ENCODE results near the gene ZNF18. TPM values are rescaled to one million over a fixed set of nuclear protein-coding genes. Genes with fewer than 3 reads are reported as not detected.

The ZNF18 gene, protein sequence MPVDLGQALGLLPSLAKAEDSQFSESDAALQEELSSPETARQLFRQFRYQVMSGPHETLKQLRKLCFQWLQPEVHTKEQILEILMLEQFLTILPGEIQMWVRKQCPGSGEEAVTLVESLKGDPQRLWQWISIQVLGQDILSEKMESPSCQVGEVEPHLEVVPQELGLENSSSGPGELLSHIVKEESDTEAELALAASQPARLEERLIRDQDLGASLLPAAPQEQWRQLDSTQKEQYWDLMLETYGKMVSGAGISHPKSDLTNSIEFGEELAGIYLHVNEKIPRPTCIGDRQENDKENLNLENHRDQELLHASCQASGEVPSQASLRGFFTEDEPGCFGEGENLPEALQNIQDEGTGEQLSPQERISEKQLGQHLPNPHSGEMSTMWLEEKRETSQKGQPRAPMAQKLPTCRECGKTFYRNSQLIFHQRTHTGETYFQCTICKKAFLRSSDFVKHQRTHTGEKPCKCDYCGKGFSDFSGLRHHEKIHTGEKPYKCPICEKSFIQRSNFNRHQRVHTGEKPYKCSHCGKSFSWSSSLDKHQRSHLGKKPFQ
- 19.0 TPM for total RNA-seq

DNA sequence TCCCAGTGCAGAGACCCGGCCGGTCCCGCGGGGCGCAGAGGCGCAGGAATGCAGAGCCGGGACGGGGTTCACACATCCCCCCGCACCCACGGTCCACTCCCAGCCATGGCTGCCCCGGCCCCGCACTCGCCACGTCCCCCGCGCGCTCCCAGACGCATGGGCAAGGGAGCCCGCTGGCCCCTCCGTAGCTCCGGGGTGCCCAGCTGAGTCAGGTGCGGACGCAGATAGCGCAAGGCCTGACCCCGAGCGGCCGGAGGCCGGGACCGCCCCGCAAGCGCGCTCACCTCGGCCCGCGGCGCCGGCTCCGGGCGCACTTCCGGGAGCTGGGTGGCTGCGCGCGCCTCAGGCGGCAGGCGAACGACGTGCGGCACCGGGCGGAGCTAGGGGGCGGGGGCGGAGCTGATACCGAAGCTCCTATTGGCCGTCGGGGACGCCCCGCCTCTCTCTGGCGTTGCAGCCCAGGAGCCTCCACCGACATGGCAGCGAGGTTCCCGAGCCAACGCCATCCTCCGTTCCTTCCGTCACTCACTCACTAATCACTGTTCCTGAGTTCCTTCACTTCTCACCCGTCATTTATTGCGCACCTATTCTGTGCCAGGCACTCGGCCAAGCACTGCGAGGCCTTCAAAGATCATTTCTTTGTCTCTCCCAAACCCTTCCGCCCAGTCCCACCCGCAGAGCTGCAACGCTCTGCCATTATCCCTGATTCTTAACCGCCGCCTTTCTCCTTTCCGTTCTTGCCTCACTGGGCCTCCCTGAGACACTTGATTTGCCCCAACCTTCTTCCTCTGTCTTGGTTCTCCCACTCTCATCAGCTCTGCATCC, at the start of gene ZNF18:
ZNF18 (minus strand) TSS at position 329 of the 825 bp plus-strand sequence. CDS start 4,646 bp downstream, outside the sequence.
- DNase-seq, result peak; percentile 89

- no peak for DNase-seq
Measured at GRCh38 chr17:12046786-12047185, 49.5 kb upstream of the ZNF18 start.

GRCh38 chr17:12043702-12044101, 46.4 kb upstream of the ZNF18 start:
- no peak for DNase-seq

DNA sequence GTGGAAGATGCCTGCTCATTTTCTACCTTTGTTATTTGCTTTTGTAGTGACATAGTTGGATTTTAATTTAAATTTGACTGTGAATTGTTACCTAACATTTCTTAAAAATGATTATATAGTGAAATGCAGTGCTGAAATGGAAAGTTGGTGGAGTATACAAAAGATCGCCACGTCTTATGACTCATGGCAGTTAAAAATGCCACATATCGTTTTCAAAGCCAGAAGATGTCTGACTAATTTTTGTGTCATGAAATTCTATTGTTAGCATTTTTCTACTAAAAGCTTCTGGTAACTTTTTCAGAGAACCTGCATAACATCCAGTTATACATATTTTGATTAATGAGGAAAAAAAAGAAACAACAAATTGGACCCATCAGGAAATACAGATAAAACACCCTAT, 44.0 kb upstream of the ZNF18 start:
- DNase-seq, result no peak

DNA sequence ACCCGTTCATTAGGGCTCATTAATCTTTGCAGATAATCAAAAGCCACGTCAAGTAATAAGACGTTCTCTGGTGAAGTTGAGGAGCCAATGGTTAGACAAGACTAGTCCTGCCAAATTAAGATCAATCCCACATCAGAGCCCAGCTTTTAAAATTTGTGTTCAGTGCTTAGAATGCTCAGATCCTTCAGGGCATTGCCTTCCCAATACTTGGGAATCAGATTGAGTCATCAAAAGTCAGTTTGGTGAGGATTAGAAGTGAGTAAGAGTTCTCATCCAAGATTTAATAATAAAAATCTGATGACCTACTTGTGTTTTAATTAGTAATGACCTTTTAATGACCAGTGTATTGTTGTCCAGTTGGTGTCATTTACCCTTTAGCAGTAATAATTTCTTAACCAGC, 43.2 kb upstream of the ZNF18 start:
- DNase-seq, result no peak

DNA sequence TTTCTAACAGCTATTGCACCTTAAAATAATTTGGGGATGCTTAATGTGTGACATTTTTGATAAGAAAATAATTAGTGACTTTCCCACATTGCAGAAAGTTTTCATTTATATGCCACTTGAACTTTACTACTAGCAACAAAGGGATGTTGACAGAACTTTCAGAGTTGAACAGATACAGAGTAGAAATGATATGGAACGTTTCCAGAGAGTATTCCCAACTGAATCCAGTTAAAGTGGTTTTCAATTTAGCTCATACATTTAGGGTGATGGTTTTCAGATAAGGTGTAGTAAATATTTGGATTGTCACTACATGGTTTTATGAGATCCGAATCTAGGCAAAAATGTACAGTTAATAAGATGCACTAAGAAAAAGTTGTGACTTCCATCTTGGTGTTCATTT, 40.7 kb upstream of the ZNF18 start:
- DNase-seq, result no peak

DNA sequence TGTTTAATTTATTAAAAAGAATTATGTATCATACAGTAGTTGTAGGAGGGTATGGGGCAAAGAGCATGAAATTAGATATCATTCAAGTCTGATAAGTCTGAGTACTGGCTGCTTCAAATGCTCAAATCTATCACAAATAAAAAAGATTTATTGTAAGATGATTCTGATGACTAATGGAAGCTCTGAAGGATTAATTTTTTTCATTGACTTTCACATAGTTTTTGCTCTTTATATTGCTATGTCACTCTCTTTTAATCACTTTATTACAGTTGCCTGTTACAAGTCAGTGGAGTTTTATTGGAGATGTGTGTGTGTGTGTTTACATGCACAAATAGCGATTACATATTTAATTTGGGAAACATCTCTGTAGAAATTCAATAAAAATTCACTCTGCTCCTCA, 38.4 kb upstream of the ZNF18 start:
- no peak for DNase-seq

GRCh38 chr17:12034538-12034937, 37.3 kb upstream of the ZNF18 start:
- no peak for DNase-seq

DNA sequence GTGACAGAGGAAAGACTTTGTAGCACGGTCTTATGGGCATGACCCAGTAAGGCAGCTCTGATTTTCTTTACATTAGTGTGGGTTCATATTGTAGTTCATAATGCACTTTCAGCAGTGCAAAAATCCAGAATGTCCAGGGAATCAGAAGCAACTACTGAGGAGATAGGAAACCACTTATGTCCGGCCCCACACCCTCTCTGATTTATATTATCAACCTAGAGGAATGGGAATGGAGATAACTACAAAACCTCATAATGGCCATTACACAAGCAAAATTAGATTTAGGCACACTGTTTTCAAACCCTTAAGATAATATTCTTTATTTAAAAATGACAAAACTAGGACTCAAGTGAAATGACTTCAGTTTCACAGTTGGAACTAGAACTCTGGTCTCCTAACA, 31.3 kb upstream of the ZNF18 start:
- no peak for DNase-seq

DNA sequence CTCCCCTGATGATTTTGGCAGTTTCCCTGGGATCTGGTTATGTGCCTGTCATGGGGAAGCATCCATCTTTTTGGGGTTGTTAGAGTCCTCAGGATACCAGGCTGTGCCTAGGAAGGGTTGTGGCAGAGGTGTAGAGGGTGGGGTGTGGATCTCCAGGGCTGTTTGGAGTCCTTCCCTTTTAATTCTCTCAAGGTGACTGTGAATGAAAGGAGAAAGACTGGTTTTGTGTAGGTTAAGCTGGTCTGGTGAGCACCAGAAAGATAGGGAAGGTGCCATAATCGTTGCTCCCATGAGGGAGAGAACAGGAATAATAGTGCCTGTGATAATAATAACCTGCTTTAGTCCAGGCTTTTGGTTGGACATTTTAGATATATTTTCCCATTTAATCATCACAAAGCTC, 30.4 kb upstream of the ZNF18 start:
- no peak for DNase-seq

DNA sequence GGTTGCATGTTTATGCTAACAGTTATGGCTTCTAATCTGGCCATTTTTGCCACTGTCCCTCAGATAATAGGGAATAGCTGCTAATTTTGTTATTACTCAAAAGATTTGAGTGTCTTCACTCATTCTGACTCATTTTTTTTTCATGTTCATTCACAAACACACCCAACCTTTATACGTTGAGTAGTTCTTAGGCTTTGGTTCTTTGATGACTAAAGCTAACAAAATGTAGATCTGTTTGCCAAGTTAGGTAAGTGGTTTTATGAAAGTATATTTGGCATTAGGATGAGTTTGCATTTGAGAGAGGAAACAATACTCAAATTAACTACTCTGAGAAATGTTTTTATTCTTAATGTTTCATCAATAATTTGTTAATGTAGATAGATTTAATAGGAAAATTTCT, 27.1 kb upstream of the ZNF18 start:
- DNase-seq, result no peak

GRCh38 chr17:12022310-12022709, 25.0 kb upstream of the ZNF18 start:
- no peak for DNase-seq

GRCh38 chr17:12021623-12022140, 24.4 kb upstream of the ZNF18 start:
- no peak for DNase-seq

GRCh38 chr17:12020642-12021622, 23.7 kb upstream of the ZNF18 start, which contains the start of gene MAP2K4:
Gene MAP2K4, plus strand, starts transcription at chr17:12020877. Its CDS starts 10 bp downstream, at chr17:12020887.
- DNase-seq, result peak; percentile 92

GRCh38 chr17:12007466-12007865, 10.2 kb upstream of the ZNF18 start:
- no peak for DNase-seq

DNA sequence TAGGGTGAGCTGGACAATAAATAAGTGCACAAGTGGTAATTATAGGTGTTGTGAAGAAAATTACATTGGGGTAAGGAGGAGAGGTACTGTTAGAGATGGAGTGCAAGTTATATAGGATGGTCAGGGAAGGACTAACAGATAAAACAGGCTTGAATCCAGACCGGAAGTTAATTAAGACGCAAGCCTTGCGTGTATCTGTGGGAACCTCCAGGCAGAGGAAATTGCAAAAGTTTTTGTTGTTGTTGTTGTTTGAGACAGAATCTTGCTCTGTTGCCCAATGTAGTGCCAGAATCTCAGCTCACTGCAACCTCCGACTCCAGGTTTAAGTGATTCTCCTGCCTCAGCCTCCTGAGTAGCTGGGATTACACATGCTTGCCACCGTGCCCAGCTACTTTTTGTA, 2.4 kb upstream of the ZNF18 start:
- no peak for DNase-seq

GRCh38 chr17:11997972-11998233, 628 bp upstream of the ZNF18 start:
- no peak for DNase-seq

DNA sequence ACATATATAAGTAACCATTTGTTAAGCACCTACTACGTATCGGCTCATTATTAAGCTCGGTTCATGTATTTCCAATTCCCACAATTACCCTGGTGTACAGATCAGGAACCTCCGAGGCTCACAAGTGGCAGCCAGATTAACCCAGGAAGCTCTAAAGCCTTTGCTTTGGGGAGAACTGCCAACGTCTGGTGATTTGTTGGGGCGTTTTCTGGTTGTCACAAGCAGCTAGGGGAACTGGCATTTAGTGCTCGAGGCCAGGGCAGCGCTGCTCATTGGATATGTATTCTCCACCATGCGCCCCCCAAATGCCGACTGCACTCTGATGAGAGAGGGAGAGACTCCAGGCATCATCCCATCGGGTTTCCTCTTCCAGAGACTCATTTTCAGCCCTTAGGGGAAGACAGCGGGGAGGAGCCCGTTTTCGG, 541 bp downstream of the ZNF18 start:
- peak; percentile 79 for DNase-seq

DNA sequence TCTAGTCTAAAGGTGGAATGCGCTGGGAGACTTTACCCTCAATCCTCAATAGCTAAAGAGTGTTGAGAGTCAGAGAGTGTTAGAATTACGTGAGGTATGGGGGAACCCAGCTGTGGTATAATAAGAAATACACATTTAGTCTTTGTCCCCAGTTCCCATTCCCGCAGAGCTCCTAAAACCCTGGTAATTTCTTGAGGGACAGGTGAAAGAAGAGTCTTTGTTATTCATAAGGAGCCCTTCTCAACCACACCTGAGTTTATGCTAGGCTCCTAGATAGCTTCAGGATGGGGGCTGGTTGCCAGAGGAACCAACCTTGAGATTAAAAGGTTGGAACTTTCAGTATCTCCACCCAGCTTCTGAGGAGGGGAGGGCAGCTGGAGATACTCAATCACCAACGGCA, 5.8 kb downstream of the ZNF18 start:
- no peak for DNase-seq

DNA sequence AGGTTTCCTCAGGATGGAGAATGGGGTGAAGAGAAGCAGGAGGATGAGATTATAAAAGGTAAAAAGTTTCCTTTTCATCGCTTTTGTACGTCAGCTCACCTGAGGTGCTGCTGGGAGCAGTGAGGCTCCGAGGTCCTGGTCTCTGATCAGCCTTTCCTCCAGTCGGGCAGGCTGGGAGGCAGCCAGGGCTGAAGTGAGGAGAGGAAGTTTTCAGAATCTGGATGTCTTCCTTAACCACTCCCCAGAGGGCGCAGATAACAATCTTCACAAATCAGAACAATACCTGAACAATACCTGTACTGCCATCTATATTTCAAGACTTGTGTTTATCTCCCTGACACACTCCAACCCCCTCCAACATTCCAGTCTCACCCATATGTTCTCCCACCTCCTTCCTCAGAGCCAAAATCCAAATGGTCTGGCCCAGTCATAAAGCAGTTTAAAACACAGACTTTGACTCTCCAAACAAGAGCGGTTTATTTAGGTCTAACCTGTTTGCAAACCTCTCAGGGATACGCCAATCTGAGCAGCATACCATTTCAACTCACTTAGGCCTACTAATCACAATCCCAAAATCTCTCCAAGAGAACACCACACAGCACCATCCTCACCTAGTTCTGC, 6.8 kb downstream of the ZNF18 start:
- DNase-seq, result no peak

DNA sequence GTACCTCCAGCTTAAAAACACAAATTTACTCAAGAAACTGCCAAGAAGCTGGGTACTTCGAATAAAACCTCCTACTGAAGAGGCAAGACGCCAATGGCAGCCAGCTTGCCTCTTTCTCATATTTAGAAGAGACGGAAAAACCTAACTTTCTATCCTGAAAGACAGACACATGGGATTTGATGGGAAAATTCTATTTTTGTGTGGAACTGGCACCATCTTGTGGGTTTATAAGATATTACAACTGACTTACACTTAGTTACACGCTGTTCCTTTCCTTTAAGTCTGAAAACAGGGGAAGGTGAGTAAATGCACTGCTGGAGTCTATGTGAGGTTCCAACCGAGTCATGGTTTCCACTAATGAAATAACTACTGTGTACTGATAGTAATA, 10.3 kb downstream of the ZNF18 start:
- DNase-seq, result no peak
